NCI-H146 treated with DMSO at 0.1 percent for 48 hours (cell line): ENCODE results near the gene BAHCC1.

Experiments
- DNase-seq: peaks from one replicate; lab custom pipeline; 2025; ENCODE audit not compliant: unreplicated experiment; lab: John Stamatoyannopoulos, UW

Gene BAHCC1

GRCh38 chr17:81366648-81367047 lies 28.6 kb upstream of the BAHCC1 start:
- no peak for DNase-seq

GRCh38 chr17:81367171-81367570 lies 28.1 kb upstream of the BAHCC1 start:
- DNase-seq: no peak

- no peak for DNase-seq
Observed at GRCh38 chr17:81368161-81369022, 26.9 kb upstream of the BAHCC1 start.

- no peak for DNase-seq
Observed at GRCh38 chr17:81370294-81370693, 25.0 kb upstream of the BAHCC1 start.

- no peak for DNase-seq
Observed at GRCh38 chr17:81371910-81372760, 23.1 kb upstream of the BAHCC1 start.

GRCh38 chr17:81373536-81374160 lies 21.6 kb upstream of the BAHCC1 start:
- DNase-seq: no peak

- no peak for DNase-seq
Observed at GRCh38 chr17:81374890-81375289, 20.4 kb upstream of the BAHCC1 start.

- no peak for DNase-seq
Observed at GRCh38 chr17:81376946-81377714, 18.1 kb upstream of the BAHCC1 start.

- DNase-seq: no peak
Observed at GRCh38 chr17:81378941-81379511, 16.2 kb upstream of the BAHCC1 start.

- no peak for DNase-seq
Observed at GRCh38 chr17:81379523-81379942, 15.7 kb upstream of the BAHCC1 start.

GRCh38 chr17:81380131-81380530 lies 15.1 kb upstream of the BAHCC1 start:
- DNase-seq: no peak

- no peak for DNase-seq
Observed at GRCh38 chr17:81380666-81381518, 14.4 kb upstream of the BAHCC1 start.

GRCh38 chr17:81381632-81382577 lies 13.4 kb upstream of the BAHCC1 start:
- DNase-seq: no peak

- DNase-seq: no peak
Observed at GRCh38 chr17:81382851-81383250, 12.4 kb upstream of the BAHCC1 start.

- DNase-seq: no peak
Observed at GRCh38 chr17:81383504-81384421, 11.5 kb upstream of the BAHCC1 start.

GRCh38 chr17:81384929-81385319 lies 10.3 kb upstream of the BAHCC1 start:
- no peak for DNase-seq

GRCh38 chr17:81385320-81386111 lies 9.7 kb upstream of the BAHCC1 start:
- DNase-seq: no peak
